DND-41 (cell line): Measurements from ENCODE around the gene NPBWR2.
"Not testable (repeated sequence)": the region's sequence is repeated elsewhere in the genome, so short reads cannot be mapped to it uniquely, and the experiment has no call there.

ENCODE experiments used
- EZH2 ChIP-seq: IDR thresholded peaks from 3 replicates; pipeline ENCODE4 v1.6.1; 2012; ENCODE audit warnings: borderline replicate concordance, low read depth, mild to moderate bottlenecking, moderate library complexity, low read length, inconsistent platforms; ENCODE audit not compliant: severe bottlenecking
- TF ChIP-seq, protein P1 (sequence below): IDR thresholded peaks from 2 replicates; pipeline ENCODE4 v1.5.1; 2012; ENCODE audit warnings: borderline replicate concordance, low read length, moderate library complexity, mild to moderate bottlenecking; ENCODE audit not compliant: poor library complexity, severe bottlenecking; ENCODE audit errors: extremely low read depth

- TF ChIP-seq, protein P1, sequence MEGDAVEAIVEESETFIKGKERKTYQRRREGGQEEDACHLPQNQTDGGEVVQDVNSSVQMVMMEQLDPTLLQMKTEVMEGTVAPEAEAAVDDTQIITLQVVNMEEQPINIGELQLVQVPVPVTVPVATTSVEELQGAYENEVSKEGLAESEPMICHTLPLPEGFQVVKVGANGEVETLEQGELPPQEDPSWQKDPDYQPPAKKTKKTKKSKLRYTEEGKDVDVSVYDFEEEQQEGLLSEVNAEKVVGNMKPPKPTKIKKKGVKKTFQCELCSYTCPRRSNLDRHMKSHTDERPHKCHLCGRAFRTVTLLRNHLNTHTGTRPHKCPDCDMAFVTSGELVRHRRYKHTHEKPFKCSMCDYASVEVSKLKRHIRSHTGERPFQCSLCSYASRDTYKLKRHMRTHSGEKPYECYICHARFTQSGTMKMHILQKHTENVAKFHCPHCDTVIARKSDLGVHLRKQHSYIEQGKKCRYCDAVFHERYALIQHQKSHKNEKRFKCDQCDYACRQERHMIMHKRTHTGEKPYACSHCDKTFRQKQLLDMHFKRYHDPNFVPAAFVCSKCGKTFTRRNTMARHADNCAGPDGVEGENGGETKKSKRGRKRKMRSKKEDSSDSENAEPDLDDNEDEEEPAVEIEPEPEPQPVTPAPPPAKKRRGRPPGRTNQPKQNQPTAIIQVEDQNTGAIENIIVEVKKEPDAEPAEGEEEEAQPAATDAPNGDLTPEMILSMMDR = not testable (repeated sequence)
- not testable (repeated sequence) for TF ChIP-seq EZH2
Observed at GRCh38 chr20:64122927-64123326, 15.6 kb upstream of the NPBWR2 start.
